ENCODE measurements around the gene LPP. TPM values are rescaled to one million over a fixed set of nuclear protein-coding genes. Genes with fewer than 3 reads are reported as not detected.

The LPP gene
- total and polyA plus RNA-seq, 2 of the 4 experiments (the other 2 are of a cell fraction), result 16.0 to 130 TPM

GRCh38 chr3:188631291-188632010, 477.5 kb downstream of the LPP start:
- Histone ChIP-seq H2BK15ac (ENCODE audit: low read depth, low read length) (no peak overlapping the region), H3K4me3 (ENCODE audit: insufficient read depth, low read depth, low read length) (peak overlapping the region; percentile 1; the same call in 1 of the 2 replicates), H4K5ac (ENCODE audit: low read depth, low read length) (peak overlapping the region; percentile 65; the same call in 1 of the 2 replicates), H3K4me1 (ENCODE audit: control insufficient read depth, insufficient read depth, low read length) (peaks cover 20% of the 10 kb centered on the region; the same call in 1 of the 2 replicates), H3K56ac (ENCODE audit: extremely low read depth, insufficient read depth, low read length) (peak overlapping the region; percentile 29; the same call in 1 of the 2 replicates), H3K36me3 (ENCODE audit: control insufficient read depth, insufficient read depth, low read length) (no peaks in the 10 kb centered on the region; the same call in 1 of the 2 replicates), H2BK5ac (ENCODE audit: low read depth, low read length, poor library complexity, severe bottlenecking) (peak overlapping the region; percentile 99), H3K79me1 (ENCODE audit: low read depth in 1 of 2, low read length in 2 of 2) (peaks cover 24 to 50% of the 10 kb centered on the region in 2 experiments), H3K23ac (ENCODE audit: low read depth, low read length) (peak overlapping the region; percentile 86; the same call in 1 of the 2 replicates), H3K27ac (ENCODE audit: insufficient read depth, low read length) (peak overlapping the region; percentile 71; the same call in 1 of the 2 replicates), H4K8ac (ENCODE audit: low read depth in 2 of 2, low read length in 2 of 2) (peak overlapping the region in 1 of 2 experiments; percentile 72; a peak in 2 of 4 replicates), H3K9ac (ENCODE audit: low read depth, low read length) (no peak overlapping the region), H4K20me1 (ENCODE audit: insufficient read depth, low read length) (no peaks in the 10 kb centered on the region), H3K14ac (replicated peaks; ENCODE audit: low read depth, low read length) (peak overlapping the region; percentile 59), H2AK9ac (replicated peaks; ENCODE audit: low read depth, low read length, poor library complexity) (no peak overlapping the region), H2BK20ac (ENCODE audit: low read depth, low read length) (peak overlapping the region; percentile 85), H3K4ac (ENCODE audit: low read depth, low read length) (peak overlapping the region; percentile 81), H3K4me2 (ENCODE audit: low read depth, low read length) (peak overlapping the region; percentile 65; the same call in 1 of the 2 replicates), H3K27me3 (ENCODE audit: control insufficient read depth, insufficient read depth, low read length) (no peaks in the 10 kb centered on the region), H4K91ac (ENCODE audit: insufficient read depth, low read depth, low read length) (peak overlapping the region; percentile 51), H2AK5ac (ENCODE audit: low read depth, low read length) (0 out of 2 replicates have a peak overlapping the region, but pooled peaks have one; percentile 14), H2BK120ac (ENCODE audit: low read depth, low read length) (peak overlapping the region; percentile 86), H3K9me3 (ENCODE audit: control insufficient read depth, insufficient read depth, low read length) (no peaks in the 10 kb centered on the region), H3K9me1 (ENCODE audit: insufficient read depth, low read length) (peaks cover 15% of the 10 kb centered on the region), H3K18ac (ENCODE audit: low read depth, low read length) (peak overlapping the region; percentile 78), H2AFZ (replicated peaks; ENCODE audit: low read length, poor library complexity) (no peak overlapping the region)
- DNase-seq (peak; percentile 97), ATAC-seq (ENCODE audit: low read depth) (peak; percentile 73)
- in situ Hi-C loops (cut with MboI; ENCODE audit: low sequenced_read_pairs), result no loop called here
- dilution Hi-C loops (cut with HindIII; ENCODE audit: low sequenced_read_pairs, unreplicated experiment), result no loop called here
- 10% methylated on average over 2 of the region's 5 CpGs; no CpG with 5 or more reads in 1 of the 2 experiments for WGBS, 2 experiments (ENCODE audit: extremely low coverage in 2 of 2, insufficient read length in 1 of 2)
- intact Hi-C loops (cut with micrococcal nuclease), result loop anchor here (5.0 kb wide), 1 partner anchor 359 kb away; no protein-coding TSS in a partner anchor
- ChIA-PET POLR2A (ENCODE audit: unreplicated experiment) (no interaction called here), CTCF (no interaction called here)
- BruUV-seq (replicated peaks), result no TSS peak
- TF ChIP-seq RCOR1 (IDR thresholded peaks at IDR 0.05; ENCODE audit: insufficient replicate concordance, low read length) (no peak), POLR2A (IDR thresholded peaks at IDR 0.05; ENCODE audit: low read depth, low read length) (no peak), BHLHE40 (IDR thresholded peaks at IDR 0.05; ENCODE audit: low read depth, low read length) (peak; percentile 81), FOS (IDR thresholded peaks at IDR 0.05; ENCODE audit: low read depth, low read length) (peak; percentile 69; the same call in 1 of the 2 replicates), NFE2L2 (IDR thresholded peaks at IDR 0.05; ENCODE audit: low read depth, low read length) (peak; percentile 76; the same call in 1 of the 2 replicates), MAFK (IDR thresholded peaks at IDR 0.05; ENCODE audit: low read depth, low read length) (peak; percentile 57), CHD1 (IDR thresholded peaks at IDR 0.05; ENCODE audit: low read depth, low read length) (no peak), MAZ (IDR thresholded peaks at IDR 0.05; ENCODE audit: borderline replicate concordance, low read depth, low read length) (no peak), USF2 (IDR thresholded peaks at IDR 0.05; ENCODE audit: low read depth, low read length) (peak; percentile 75), CEBPB (IDR thresholded peaks at IDR 0.05; ENCODE audit: low read depth, low read length) (peak; percentile 79)
